Thyroid gland (tissue), 4 donors: ENCODE data around the gene ANKRD36. TPM values are rescaled to one million over a fixed set of nuclear protein-coding genes. Genes with fewer than 3 reads are reported as not detected.
"Not testable (repeated sequence)": the region's sequence is repeated elsewhere in the genome, so short reads cannot be mapped to it uniquely, and the experiment has no call there.

Experiments
- DNase-seq, 2 donors: peaks; one replicate each; pipeline ENCODE4 v3.0.0-alpha.2; 2019
- H3K27ac ChIP-seq, 3 donors: fragments of 200-600 bp; sonication (generic); 1 replicate in 2 of 3; 2 replicates in 1 of 3; pipeline ENCODE4 v1.5.1; 2016 to 2019; ENCODE audit warnings: mild to moderate bottlenecking in 1 of 3, moderate library complexity in 1 of 3
- H3K27me3 ChIP-seq: fragments of 200-600 bp; sonication (generic); one replicate; pipeline ENCODE4 v1.5.1; 2019
- H3K36me3 ChIP-seq, 2 donors: fragments of 200-600 bp; sonication (generic); one replicate each; pipeline ENCODE4 v1.5.1; 2016 to 2019
- H3K4me1 ChIP-seq, 2 donors: fragments of 200-600 bp; sonication (generic); one replicate each; pipeline ENCODE4 v1.5.1; 2017 to 2019
- H3K4me3 ChIP-seq, 3 donors: fragments of 200-600 bp; sonication (generic); replicated peaks in 1 of 3; 1 replicate in 2 of 3; 2 replicates in 1 of 3; pipeline ENCODE4 v1.5.1; 2016; ENCODE audit warnings: mild to moderate bottlenecking in 1 of 3
- H3K9me3 ChIP-seq: fragments of 200-600 bp; sonication (generic); one replicate; pipeline ENCODE4 v1.5.1; 2017
- CTCF ChIP-seq, 6 experiments: fragments of 200-600 bp in 3 of 6; fragments of 450-650 bp in 3 of 6; sonication (generic) in 3 of 6; IDR thresholded peaks; one replicate each; pipeline ENCODE4 v1.5.1; 2016 to 2019; ENCODE audit warnings: antibody characterized with exemption in 6 of 6, mild to moderate bottlenecking in 2 of 6, inconsistent platforms in 1 of 6, moderate library complexity in 1 of 6
- POLR2A ChIP-seq, 2 donors: fragments of 450-650 bp; IDR thresholded peaks; one replicate each; pipeline ENCODE4 v1.6.1; 2017; ENCODE audit warnings: antibody characterized with exemption in 2 of 2, mild to moderate bottlenecking in 2 of 2, moderate library complexity in 1 of 2
- WGBS, 2 donors: methylation state at CpG; one replicate each; pipeline ENCODE4 v1.1.5; 2017; 5-methylcytosine and 5-hydroxymethylcytosine counted together
- intact Hi-C: fragments of 100-400 bp; cut with DNase I; formaldehyde crosslinking; loops from one replicate; pipeline ENCODE4 v1.15.1; 2023
- total RNA-seq, 4 donors: library from RNA; depleted of rRNA; stranded (reverse); fragments of >200 nt; gene quantifications; one replicate each; pipeline ENCODE4 v1.2.3, GENCODE V29; 2016

ANKRD36 gene
- total RNA-seq, 4 donors from 2014 or later: 27.4 to 36.3 (median 31.7) TPM

- no peaks in the 10 kb centered on the region for H3K9me3 ChIP-seq
- H3K27ac ChIP-seq: no peak overlapping the region
- no peaks in the 10 kb centered on the region for H3K27me3 ChIP-seq
- intact Hi-C loops: no loop called here
- H3K4me1 ChIP-seq: no peaks in the 10 kb centered on the region
- TF ChIP-seq CTCF (IDR thresholded peaks at IDR 0.05) (no peak), POLR2A (IDR thresholded peaks at IDR 0.05) (no peak)
- H3K36me3 ChIP-seq: peaks cover 0 to 5% of the 10 kb centered on the region in 2 donors
- DNase-seq: no peak
- WGBS, 2 donors: 95% methylated on average over 5 of the region's 5 CpGs
- H3K4me3 ChIP-seq: no peak overlapping the region
Observed at GRCh38 chr2:97210325-97210724, 97.4 kb downstream of the ANKRD36 start.

- DNase-seq, intact Hi-C loops, H3K27ac ChIP-seq, H3K27me3 ChIP-seq, H3K9me3 ChIP-seq, H3K4me3 ChIP-seq, H3K4me1 ChIP-seq: not testable (repeated sequence)
- peaks cover 0 to 11% of the 10 kb centered on the region in 2 donors for H3K36me3 ChIP-seq
- no CpG with 5 or more reads among the region's 2 CpGs for WGBS, 2 donors
Observed at GRCh38 chr2:97215025-97215424, 102.1 kb downstream of the ANKRD36 start.

- H3K27me3 ChIP-seq, H3K27ac ChIP-seq, H3K36me3 ChIP-seq, H3K4me1 ChIP-seq, H3K9me3 ChIP-seq, DNase-seq, intact Hi-C loops, H3K4me3 ChIP-seq: not testable (repeated sequence)
- WGBS, 2 donors: 92 to 95% methylated on average over 7 to 10 of the region's 10 CpGs
Observed at GRCh38 chr2:97230848-97231585, 118.1 kb downstream of the ANKRD36 start.

- H3K4me3 ChIP-seq, H3K27me3 ChIP-seq, H3K27ac ChIP-seq, H3K4me1 ChIP-seq, H3K9me3 ChIP-seq, intact Hi-C loops, DNase-seq, H3K36me3 ChIP-seq: not testable (repeated sequence)
- WGBS, 2 donors: 100% methylated on average over 1 of the region's 1 CpG
Observed at GRCh38 chr2:97232981-97233380, 120.0 kb downstream of the ANKRD36 start.

- intact Hi-C loops, H3K36me3 ChIP-seq, H3K27me3 ChIP-seq, H3K9me3 ChIP-seq, H3K27ac ChIP-seq, DNase-seq, H3K4me1 ChIP-seq, H3K4me3 ChIP-seq: not testable (repeated sequence)
- no CpG with 5 or more reads among the region's 2 CpGs for WGBS, 2 donors
Observed at GRCh38 chr2:97233660-97234295, 120.8 kb downstream of the ANKRD36 start.

GRCh38 chr2:97261192-97261591 lies 148.2 kb downstream of the ANKRD36 start:
- not testable (repeated sequence) for H3K27ac ChIP-seq, H3K27me3 ChIP-seq
- 89 to 90% methylated on average over 4 of the region's 4 CpGs for WGBS, 2 donors

GRCh38 chr2:97266449-97266848 lies 153.5 kb downstream of the ANKRD36 start:
- H3K4me1 ChIP-seq, H3K9me3 ChIP-seq, H3K36me3 ChIP-seq, intact Hi-C loops, H3K4me3 ChIP-seq, H3K27ac ChIP-seq, H3K27me3 ChIP-seq, DNase-seq: not testable (repeated sequence)
- WGBS, 2 donors: no CpG with 5 or more reads among the region's 6 CpGs

More at GRCh38 chr2:97261192-97261591, 148.2 kb downstream of the ANKRD36 start:
- H3K4me1 ChIP-seq, H3K9me3 ChIP-seq, H3K4me3 ChIP-seq, H3K36me3 ChIP-seq, DNase-seq, intact Hi-C loops: not testable (repeated sequence)

- no peak for TF ChIP-seq CTCF (IDR thresholded peaks at IDR 0.05)
- TF ChIP-seq POLR2A (IDR thresholded peaks at IDR 0.05): no peak
- WGBS, 2 donors: 92 to 94% methylated on average over 10 of the region's 10 CpGs
- Histone ChIP-seq H3K27ac (no peak overlapping the region), H3K36me3 (no peaks in the 10 kb centered on the region), H3K4me1 (no peaks in the 10 kb centered on the region), H3K27me3 (no peaks in the 10 kb centered on the region), H3K4me3 (no peak overlapping the region), H3K9me3 (no peaks in the 10 kb centered on the region)
- intact Hi-C loops: no loop called here
- DNase-seq: peak; percentile 0 to 2
Observed at GRCh38 chr2:97267411-97268074, 154.6 kb downstream of the ANKRD36 start.

GRCh38 chr2:97268075-97268591 lies 155.2 kb downstream of the ANKRD36 start:
- H3K27me3 ChIP-seq, H3K9me3 ChIP-seq, H3K4me3 ChIP-seq, intact Hi-C loops, H3K36me3 ChIP-seq, H3K27ac ChIP-seq, DNase-seq, H3K4me1 ChIP-seq: not testable (repeated sequence)
- WGBS, 2 donors: 89 to 94% methylated on average over 6 of the region's 6 CpGs

GRCh38 chr2:97276232-97276798 lies 163.4 kb downstream of the ANKRD36 start:
- H3K4me1 ChIP-seq, H3K9me3 ChIP-seq, H3K27me3 ChIP-seq, H3K36me3 ChIP-seq, intact Hi-C loops, H3K4me3 ChIP-seq, H3K27ac ChIP-seq, DNase-seq: not testable (repeated sequence)
- WGBS, 2 donors: no CpG with 5 or more reads among the region's 4 CpGs
